ENCODE data around the gene MAN1B1. TPM values are rescaled to one million over a fixed set of nuclear protein-coding genes. Genes with fewer than 3 reads are reported as not detected.

MAN1B1 gene
- total RNA-seq, 1 experiment from 2014 or later, result 57.2 TPM

DNA sequence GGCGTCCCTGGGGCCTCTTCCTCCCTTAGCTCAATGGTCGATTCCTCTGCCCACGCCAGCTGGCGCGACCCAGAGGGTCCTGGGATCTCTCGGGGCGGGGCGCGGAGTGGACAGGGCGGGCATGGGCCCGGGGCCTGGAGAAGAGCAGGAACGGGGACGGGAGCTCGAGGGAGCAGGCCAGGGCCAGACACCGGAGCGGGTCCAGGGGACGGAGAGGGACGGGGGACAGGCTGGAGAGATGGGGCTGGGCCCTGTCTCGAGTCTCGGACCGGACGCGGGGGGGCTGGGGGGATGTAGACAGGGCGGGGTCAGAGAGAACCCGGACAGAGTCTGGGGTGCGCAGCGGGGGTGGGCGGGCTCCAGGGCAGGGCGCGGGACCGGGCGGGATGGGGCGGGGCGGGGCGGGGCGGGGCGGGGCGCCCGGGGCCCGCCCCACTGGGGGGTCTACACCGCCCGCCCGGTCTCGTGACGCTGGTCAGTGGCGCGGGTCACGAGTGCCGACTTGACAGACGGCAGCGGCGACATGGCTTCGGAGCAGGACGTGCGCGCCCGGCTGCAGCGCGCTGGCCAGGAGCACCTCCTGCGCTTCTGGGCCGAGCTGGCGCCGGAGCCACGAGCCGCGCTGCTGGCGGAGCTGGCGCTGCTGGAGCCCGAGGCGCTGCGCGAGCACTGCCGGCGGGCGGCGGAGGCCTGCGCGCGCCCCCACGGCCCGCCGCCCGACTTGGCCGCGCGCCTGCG lies 9.6 kb upstream of the MAN1B1 start, which contains the start of gene UAP1L1:
UAP1L1 (plus strand) TSS at position 508 of the 738 bp plus-strand sequence; CDS start at position 524, 16 bp downstream.
- no peak for DNase-seq (ENCODE audit: low read depth, low spot score)
- in situ Hi-C loops (cut with HindIII; ENCODE audit: low pct_unique_long_range_greater_than_20kb, low sequenced_read_pairs), result no loop called here
- Histone ChIP-seq H3K27me3 (ENCODE audit: control insufficient read depth, insufficient read depth, low read length) (no peaks in the 10 kb centered on the region), H3K36me3 (ENCODE audit: control insufficient read depth, insufficient read depth, low read length) (no peaks in the 10 kb centered on the region; the same call in 1 of the 2 replicates), H3K4me3 (ENCODE audit: low read depth in 2 of 2, low read length in 2 of 2) (peak within 1 kb of the TSS; percentile 54 to 57), H3K4me1 (ENCODE audit: control insufficient read depth, insufficient read depth, low read length) (0 out of 2 replicates have a peak, but pooled peaks cover 2% of the 10 kb centered on the region), H3K27ac (ENCODE audit: low read length) (peak within 1 kb of the TSS; percentile 59), H3K9me3 (ENCODE audit: control insufficient read depth, insufficient read depth, low read depth, low read length) (no peaks in the 10 kb centered on the region)
- POLR2A ChIA-PET, result no interaction called here
- CTCF ChIA-PET, result interaction anchor here (0.6 to 1.2 kb wide), 2 partner anchors 9 to 45 kb away, joined by 5 to 8 read pairs; partner anchors contain the start of gene FUT7
- BruUV-seq (replicated peaks), result no TSS peak
- ATAC-seq, result peak; percentile 82
- no peak for TF ChIP-seq POLR2AphosphoS5 (IDR thresholded peaks at IDR 0.05; ENCODE audit: low read depth, low read length)
- 0 out of 2 replicates have a peak, but pooled peaks have one; percentile 38 for TF ChIP-seq SIN3A (IDR thresholded peaks at IDR 0.05; ENCODE audit: borderline replicate concordance, insufficient read depth, low read depth, low read length)
- intact Hi-C loops (cut with micrococcal nuclease; ENCODE audit: unreplicated experiment), result no loop called here

DNA sequence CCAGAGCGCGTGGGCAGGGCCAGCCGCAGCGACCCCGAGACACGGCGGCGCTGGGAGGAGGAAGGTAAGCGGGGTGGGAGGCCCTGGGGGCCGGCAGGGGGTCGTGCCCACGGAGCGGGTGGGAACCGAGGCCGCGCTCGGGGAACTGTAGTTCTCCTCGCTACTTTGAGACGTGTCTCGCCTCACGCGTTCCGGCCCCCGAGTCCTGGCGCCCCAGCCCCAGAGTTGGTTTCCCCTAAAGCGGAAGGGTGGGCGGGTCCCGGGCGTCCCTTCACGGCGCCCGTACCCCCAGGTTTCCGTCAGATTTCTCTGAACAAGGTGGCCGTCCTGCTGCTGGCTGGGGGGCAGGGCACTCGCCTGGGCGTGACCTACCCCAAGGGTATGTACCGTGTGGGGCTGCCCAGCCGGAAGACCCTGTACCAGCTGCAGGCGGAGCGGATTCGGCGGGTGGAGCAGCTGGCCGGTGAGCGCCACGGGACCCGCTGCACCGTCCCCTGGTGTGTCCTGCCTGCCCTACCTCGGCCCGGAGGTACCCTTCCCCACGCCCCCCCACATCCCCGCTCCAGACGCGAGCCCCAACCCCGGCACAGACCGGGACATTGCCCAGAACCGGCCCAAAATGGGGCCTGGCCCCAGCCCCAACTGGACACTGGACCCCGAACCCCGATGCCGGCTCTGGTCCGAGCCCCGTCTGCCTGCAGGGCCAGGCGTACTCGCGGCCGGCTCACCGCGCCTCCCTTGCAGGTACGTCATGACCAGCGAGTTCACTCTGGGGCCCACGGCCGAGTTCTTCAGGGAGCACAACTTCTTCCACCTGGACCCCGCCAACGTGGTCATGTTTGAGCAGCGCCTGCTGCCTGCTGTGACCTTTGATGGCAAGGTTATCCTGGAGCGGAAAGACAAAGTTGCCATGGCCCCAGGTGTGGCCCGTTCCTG lies 8.8 kb upstream of the MAN1B1 start:
- no peak for DNase-seq (ENCODE audit: low read depth, low spot score)
- intact Hi-C loops (cut with micrococcal nuclease; ENCODE audit: unreplicated experiment) (no loop called here), in situ Hi-C loops (cut with HindIII; ENCODE audit: low pct_unique_long_range_greater_than_20kb, low sequenced_read_pairs) (no loop called here)
- Histone ChIP-seq H3K9me3 (ENCODE audit: control insufficient read depth, insufficient read depth, low read depth, low read length) (no peaks in the 10 kb centered on the region), H3K4me1 (ENCODE audit: control insufficient read depth, insufficient read depth, low read length) (peaks cover 6% of the 10 kb centered on the region), H3K4me3 (ENCODE audit: low read depth in 2 of 2, low read length in 2 of 2) (peak overlapping the region; percentile 54 to 57), H3K36me3 (ENCODE audit: control insufficient read depth, insufficient read depth, low read length) (no peaks in the 10 kb centered on the region; the same call in 1 of the 2 replicates), H3K27ac (ENCODE audit: low read length) (peak overlapping the region; percentile 44; the same call in 1 of the 2 replicates), H3K27me3 (ENCODE audit: control insufficient read depth, insufficient read depth, low read length) (no peaks in the 10 kb centered on the region)
- ATAC-seq, result peak; percentile 45
- TF ChIP-seq, protein P1, sequence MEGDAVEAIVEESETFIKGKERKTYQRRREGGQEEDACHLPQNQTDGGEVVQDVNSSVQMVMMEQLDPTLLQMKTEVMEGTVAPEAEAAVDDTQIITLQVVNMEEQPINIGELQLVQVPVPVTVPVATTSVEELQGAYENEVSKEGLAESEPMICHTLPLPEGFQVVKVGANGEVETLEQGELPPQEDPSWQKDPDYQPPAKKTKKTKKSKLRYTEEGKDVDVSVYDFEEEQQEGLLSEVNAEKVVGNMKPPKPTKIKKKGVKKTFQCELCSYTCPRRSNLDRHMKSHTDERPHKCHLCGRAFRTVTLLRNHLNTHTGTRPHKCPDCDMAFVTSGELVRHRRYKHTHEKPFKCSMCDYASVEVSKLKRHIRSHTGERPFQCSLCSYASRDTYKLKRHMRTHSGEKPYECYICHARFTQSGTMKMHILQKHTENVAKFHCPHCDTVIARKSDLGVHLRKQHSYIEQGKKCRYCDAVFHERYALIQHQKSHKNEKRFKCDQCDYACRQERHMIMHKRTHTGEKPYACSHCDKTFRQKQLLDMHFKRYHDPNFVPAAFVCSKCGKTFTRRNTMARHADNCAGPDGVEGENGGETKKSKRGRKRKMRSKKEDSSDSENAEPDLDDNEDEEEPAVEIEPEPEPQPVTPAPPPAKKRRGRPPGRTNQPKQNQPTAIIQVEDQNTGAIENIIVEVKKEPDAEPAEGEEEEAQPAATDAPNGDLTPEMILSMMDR (IDR thresholded peaks at IDR 0.05), result no peak
- TF ChIP-seq SIN3A (IDR thresholded peaks at IDR 0.05; ENCODE audit: borderline replicate concordance, insufficient read depth, low read depth, low read length) (no peak), POLR2AphosphoS5 (IDR thresholded peaks at IDR 0.05; ENCODE audit: low read depth, low read length) (no peak), TCF7L2 (IDR thresholded peaks at IDR 0.05; ENCODE audit: low read depth, low read length) (no peak)
- TF ChIP-seq, protein P2, sequence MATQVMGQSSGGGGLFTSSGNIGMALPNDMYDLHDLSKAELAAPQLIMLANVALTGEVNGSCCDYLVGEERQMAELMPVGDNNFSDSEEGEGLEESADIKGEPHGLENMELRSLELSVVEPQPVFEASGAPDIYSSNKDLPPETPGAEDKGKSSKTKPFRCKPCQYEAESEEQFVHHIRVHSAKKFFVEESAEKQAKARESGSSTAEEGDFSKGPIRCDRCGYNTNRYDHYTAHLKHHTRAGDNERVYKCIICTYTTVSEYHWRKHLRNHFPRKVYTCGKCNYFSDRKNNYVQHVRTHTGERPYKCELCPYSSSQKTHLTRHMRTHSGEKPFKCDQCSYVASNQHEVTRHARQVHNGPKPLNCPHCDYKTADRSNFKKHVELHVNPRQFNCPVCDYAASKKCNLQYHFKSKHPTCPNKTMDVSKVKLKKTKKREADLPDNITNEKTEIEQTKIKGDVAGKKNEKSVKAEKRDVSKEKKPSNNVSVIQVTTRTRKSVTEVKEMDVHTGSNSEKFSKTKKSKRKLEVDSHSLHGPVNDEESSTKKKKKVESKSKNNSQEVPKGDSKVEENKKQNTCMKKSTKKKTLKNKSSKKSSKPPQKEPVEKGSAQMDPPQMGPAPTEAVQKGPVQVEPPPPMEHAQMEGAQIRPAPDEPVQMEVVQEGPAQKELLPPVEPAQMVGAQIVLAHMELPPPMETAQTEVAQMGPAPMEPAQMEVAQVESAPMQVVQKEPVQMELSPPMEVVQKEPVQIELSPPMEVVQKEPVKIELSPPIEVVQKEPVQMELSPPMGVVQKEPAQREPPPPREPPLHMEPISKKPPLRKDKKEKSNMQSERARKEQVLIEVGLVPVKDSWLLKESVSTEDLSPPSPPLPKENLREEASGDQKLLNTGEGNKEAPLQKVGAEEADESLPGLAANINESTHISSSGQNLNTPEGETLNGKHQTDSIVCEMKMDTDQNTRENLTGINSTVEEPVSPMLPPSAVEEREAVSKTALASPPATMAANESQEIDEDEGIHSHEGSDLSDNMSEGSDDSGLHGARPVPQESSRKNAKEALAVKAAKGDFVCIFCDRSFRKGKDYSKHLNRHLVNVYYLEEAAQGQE (IDR thresholded peaks at IDR 0.05; ENCODE audit: insufficient read depth in 1 of 2, low read depth in 2 of 2, low read length in 1 of 2), result no peak
- POLR2A ChIA-PET, result no interaction called here
- no TSS peak for BruUV-seq (replicated peaks)
- CTCF ChIA-PET, result no interaction called here
